PC-3 (cell line): ENCODE measurements around the gene RHEX.

Source experiments
- EZH2 ChIP-seq: fragments of 300-600 bp; sonication (generic); IDR thresholded peaks from one replicate; pipeline ENCODE4 v1.6.1; 2017; ENCODE audit warnings: antibody characterized with exemption, mild to moderate bottlenecking, low read length; ENCODE audit not compliant: unreplicated experiment
- EZH2phosphoT487 ChIP-seq: fragments of 300-600 bp; sonication (generic); IDR thresholded peaks from 2 replicates; pipeline ENCODE4 v1.6.1; 2018; ENCODE audit warnings: mild to moderate bottlenecking, antibody characterized with exemption, low read length, borderline replicate concordance
- TF ChIP-seq, protein P1 (sequence below): fragments of 300-600 bp; sonication (generic); conservative IDR thresholded peaks from 2 replicates; pipeline ENCODE4 v1.5.1; 2017; ENCODE audit warnings: antibody characterized with exemption, low read depth, mild to moderate bottlenecking, low read length

GRCh38 chr1:206120406-206120805 lies 67.4 kb downstream of the RHEX start:
- TF ChIP-seq, protein P1, sequence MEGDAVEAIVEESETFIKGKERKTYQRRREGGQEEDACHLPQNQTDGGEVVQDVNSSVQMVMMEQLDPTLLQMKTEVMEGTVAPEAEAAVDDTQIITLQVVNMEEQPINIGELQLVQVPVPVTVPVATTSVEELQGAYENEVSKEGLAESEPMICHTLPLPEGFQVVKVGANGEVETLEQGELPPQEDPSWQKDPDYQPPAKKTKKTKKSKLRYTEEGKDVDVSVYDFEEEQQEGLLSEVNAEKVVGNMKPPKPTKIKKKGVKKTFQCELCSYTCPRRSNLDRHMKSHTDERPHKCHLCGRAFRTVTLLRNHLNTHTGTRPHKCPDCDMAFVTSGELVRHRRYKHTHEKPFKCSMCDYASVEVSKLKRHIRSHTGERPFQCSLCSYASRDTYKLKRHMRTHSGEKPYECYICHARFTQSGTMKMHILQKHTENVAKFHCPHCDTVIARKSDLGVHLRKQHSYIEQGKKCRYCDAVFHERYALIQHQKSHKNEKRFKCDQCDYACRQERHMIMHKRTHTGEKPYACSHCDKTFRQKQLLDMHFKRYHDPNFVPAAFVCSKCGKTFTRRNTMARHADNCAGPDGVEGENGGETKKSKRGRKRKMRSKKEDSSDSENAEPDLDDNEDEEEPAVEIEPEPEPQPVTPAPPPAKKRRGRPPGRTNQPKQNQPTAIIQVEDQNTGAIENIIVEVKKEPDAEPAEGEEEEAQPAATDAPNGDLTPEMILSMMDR, result no peak
- TF ChIP-seq EZH2, result no peak
- no peak for TF ChIP-seq EZH2phosphoT487
